ENCODE results near the gene SLC47A1. TPM values are rescaled to one million over a fixed set of nuclear protein-coding genes. Genes with fewer than 3 reads are reported as not detected.
"Not testable (repeated sequence)": the region's sequence is repeated elsewhere in the genome, so short reads cannot be mapped to it uniquely, and the experiment has no call there.

The SLC47A1 gene
- total RNA-seq, 4 donors from 2014 or later = 9.7 to 62.7 (median 30.6) TPM

DNA sequence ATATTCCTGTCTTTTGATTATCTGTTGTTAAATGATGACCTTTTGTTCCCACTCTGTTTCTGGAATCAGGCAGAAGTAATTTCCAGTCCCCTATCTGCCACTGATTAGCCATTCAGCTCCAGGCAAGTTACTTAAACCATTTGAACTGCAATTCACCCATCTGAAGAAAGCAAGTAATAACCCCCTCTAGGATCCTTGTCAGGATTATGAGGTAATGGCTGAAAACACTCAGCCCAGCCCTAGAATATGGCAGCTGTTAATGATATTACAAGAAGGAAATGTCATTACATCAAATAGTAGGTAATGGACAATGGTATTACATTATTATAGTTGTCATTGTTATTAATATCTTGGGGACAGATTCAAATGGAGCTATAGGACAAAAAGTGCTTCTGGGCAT, 16.0 kb upstream of the SLC47A1 start:
- TF ChIP-seq, protein P1, sequence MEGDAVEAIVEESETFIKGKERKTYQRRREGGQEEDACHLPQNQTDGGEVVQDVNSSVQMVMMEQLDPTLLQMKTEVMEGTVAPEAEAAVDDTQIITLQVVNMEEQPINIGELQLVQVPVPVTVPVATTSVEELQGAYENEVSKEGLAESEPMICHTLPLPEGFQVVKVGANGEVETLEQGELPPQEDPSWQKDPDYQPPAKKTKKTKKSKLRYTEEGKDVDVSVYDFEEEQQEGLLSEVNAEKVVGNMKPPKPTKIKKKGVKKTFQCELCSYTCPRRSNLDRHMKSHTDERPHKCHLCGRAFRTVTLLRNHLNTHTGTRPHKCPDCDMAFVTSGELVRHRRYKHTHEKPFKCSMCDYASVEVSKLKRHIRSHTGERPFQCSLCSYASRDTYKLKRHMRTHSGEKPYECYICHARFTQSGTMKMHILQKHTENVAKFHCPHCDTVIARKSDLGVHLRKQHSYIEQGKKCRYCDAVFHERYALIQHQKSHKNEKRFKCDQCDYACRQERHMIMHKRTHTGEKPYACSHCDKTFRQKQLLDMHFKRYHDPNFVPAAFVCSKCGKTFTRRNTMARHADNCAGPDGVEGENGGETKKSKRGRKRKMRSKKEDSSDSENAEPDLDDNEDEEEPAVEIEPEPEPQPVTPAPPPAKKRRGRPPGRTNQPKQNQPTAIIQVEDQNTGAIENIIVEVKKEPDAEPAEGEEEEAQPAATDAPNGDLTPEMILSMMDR (IDR thresholded peaks at IDR 0.05) = no peak
- TF ChIP-seq POLR2A (IDR thresholded peaks at IDR 0.05) = no peak
- intact Hi-C loops (cut with DNase I; ENCODE audit: low total_unique reads) = loop anchor here (5.0 kb wide), 1 partner anchor 250 kb away; no protein-coding TSS in a partner anchor

DNA sequence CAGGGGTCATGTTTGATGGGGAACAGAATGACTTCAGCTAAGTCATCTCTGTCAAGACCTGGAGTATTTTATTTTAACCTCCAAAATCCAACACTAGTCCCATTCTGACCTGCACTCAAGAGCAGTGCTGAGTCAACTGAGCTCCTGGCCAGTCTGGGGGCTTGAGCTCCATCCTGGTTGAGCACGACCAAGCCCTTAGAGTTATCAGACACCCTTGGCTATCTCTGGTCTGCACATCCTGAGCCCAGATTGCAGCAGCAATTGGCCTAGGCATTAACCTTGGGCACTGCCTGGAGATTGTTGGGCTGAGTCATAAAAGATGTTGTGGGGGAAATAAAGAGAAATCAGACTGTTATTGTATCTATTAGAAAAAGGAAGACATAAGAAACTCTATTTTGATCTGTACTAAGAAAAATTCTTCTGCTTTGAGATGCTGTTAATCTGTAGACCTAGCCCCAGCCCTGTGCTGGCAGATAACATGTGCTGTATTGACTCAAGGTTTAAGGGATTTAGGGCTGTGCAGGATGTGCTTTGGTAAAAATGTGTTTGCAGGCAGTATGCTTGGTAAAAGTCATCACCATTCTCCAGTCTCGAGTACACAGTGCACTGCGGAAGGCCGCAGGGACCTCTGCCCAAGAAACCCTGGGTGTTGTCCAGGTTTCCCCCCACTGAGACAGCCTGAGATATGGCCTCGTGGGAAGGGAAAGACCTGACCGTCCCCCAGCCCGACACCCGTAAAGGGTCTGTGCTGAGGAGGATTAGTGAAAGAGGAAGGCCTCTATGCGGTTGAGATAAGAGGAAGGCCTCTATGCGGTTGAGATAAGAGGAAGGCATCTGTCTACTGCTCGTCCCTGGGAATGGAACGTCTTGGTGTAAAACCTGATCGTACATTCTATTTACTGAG, 14.0 kb upstream of the SLC47A1 start:
- H3K4me3 ChIP-seq (ENCODE audit: low read depth, poor library complexity, severe bottlenecking); DNase-seq (ENCODE audit: low spot score in 2 of 2): not testable (repeated sequence)
- intact Hi-C loops (cut with DNase I; ENCODE audit: low total_unique reads) = loop anchor here (5.0 kb wide), 2 partner anchors 238 to 248 kb away; no protein-coding TSS in a partner anchor
- WGBS, 2 donors = 71 to 76% methylated on average over 13 of the region's 13 CpGs

More for the DNA sequence above, 16.0 kb upstream of the SLC47A1 start:
- no peak overlapping the region for H3K4me3 ChIP-seq (ENCODE audit: low read depth, poor library complexity, severe bottlenecking)
- no peak for DNase-seq (ENCODE audit: low spot score in 2 of 2)

DNA sequence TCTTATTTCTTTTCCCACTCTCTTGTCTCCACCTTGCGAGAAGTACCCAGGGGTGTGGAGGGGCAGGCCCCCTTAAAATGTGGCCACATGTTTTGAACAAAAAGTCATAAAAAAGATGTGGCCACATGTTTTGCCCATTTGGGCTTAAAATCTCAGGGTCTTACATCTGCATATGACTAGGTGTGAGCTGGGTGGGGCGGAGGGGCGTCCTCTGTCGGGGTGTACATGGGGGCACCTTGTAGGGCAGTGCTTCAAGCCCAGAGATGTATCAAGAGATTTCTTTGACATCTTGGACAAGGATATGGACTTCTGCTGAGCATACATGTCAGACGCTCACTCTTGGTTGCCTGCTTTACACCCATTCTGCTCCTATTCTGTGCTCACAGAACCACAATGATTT, 13.0 kb upstream of the SLC47A1 start:
- no peak for TF ChIP-seq POLR2A (IDR thresholded peaks at IDR 0.05)
- TF ChIP-seq, protein P1 (IDR thresholded peaks at IDR 0.05) = no peak
- WGBS, 2 donors = 88 to 92% methylated on average over 5 of the region's 5 CpGs
- no peak overlapping the region for H3K4me3 ChIP-seq (ENCODE audit: low read depth, poor library complexity, severe bottlenecking)
- intact Hi-C loops (cut with DNase I; ENCODE audit: low total_unique reads) = loop anchor here (5.0 kb wide), 1 partner anchor 237 kb away; no protein-coding TSS in a partner anchor
- DNase-seq (ENCODE audit: low spot score in 2 of 2) = no peak

DNA sequence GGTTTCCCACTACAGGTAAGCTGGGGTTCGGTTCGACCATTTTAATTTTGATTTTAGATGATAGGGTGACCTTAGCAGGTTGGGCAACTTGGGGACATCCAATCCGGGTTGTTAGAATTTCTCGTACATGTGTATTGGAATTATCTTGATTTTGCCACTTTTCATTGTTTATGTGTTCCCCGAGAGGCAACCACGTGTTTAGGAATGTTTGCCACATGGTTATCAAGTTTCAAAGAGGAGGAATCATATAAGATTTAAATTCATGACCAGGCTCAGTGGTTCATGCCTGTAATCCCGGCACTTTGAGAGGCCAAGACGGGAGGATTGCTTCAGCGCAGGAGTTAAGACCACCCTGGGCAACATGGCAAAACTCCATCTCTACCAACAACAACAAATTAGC, 10.0 kb upstream of the SLC47A1 start:
- intact Hi-C loops (cut with DNase I; ENCODE audit: low total_unique reads) = loop anchor here (5.0 kb wide), 1 partner anchor 234 kb away; no protein-coding TSS in a partner anchor
- H3K4me3 ChIP-seq (ENCODE audit: low read depth, poor library complexity, severe bottlenecking) = no peak overlapping the region
- no peak for DNase-seq (ENCODE audit: low spot score in 2 of 2)
- TF ChIP-seq, protein P1 (IDR thresholded peaks at IDR 0.05) = no peak
- no peak for TF ChIP-seq POLR2A (IDR thresholded peaks at IDR 0.05)
- WGBS, 2 donors = 81 to 92% methylated on average over 9 of the region's 9 CpGs

DNA sequence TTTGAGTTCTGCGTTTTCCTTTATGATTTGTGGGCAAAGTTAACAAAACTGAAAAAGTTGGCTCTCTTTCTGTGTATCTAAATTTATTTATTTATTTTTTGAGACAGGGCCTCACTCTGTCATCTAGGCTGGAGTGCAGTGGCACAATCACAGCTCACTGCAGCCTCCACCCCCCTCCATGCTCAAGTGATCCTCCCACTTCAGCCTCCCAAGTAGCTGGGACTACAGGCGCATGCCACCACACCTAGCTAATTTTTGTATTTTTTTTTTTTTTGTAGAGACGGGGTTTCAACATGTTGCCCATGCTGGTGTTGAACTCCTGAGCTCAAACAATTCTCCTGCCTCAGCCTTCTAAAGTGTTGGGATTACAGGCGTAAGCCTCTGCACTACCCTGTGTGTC, 6.7 kb upstream of the SLC47A1 start:
- 94 to 96% methylated on average over 4 of the region's 4 CpGs for WGBS, 2 donors
- intact Hi-C loops (cut with DNase I; ENCODE audit: low total_unique reads); DNase-seq (ENCODE audit: low spot score in 2 of 2); H3K4me3 ChIP-seq (ENCODE audit: low read depth, poor library complexity, severe bottlenecking): not testable (repeated sequence)

DNA sequence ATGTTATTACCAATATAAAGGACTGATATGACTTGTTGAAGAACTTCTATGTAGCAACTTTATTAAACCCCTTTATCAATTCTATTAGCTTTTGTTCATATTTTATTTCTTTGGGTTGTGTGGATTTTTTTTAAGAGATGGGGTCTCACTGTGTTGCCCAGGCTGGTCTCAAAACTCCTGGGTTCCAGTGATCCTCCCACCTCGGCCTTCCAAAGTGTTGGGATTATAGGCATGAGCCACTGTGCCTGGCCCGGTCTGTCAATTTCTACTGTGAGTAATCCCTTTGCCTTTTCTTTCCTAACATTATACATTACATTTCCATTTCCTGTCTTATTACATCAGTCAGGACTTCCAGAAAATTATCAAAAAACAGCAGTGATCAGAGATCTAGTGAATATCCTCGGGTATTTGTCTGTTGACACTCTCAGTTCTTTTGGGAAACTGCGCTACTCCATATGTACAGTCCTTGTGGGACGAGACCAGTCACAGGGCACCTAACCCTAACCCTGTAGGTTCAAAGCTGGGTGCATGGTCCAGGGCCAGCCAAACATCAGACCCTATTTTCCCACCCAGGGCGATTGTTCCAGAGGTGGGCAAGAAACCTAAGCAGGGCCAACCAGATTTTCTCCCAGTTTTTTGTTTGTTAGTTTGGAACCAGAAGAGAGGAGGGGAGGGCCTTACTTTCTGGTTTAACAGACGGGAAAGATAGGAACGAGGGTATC, 1.7 kb upstream of the SLC47A1 start:
- H3K4me3 ChIP-seq (ENCODE audit: low read depth, poor library complexity, severe bottlenecking) = no peak overlapping the region
- intact Hi-C loops (cut with DNase I; ENCODE audit: low total_unique reads) = no loop called here
- DNase-seq (ENCODE audit: low spot score in 2 of 2) = no peak
- TF ChIP-seq, protein P1 (IDR thresholded peaks at IDR 0.05) = no peak
- TF ChIP-seq POLR2A (IDR thresholded peaks at IDR 0.05) = no peak
- WGBS, 2 donors = 88 to 90% methylated on average over 8 of the region's 8 CpGs

Data from lower leg skin (tissue), 4 donors.